Activated CD4-positive, alpha-beta T cell treated with anti-CD3 and anti-CD28 coated beads for 4 hours (primary cell): ENCODE measurements around the gene SNCB.

Experiments used
- DNase-seq, 2 donors: peaks; one replicate each; pipeline ENCODE4 v3.0.0-alpha.2; 2020

SNCB gene

DNA sequence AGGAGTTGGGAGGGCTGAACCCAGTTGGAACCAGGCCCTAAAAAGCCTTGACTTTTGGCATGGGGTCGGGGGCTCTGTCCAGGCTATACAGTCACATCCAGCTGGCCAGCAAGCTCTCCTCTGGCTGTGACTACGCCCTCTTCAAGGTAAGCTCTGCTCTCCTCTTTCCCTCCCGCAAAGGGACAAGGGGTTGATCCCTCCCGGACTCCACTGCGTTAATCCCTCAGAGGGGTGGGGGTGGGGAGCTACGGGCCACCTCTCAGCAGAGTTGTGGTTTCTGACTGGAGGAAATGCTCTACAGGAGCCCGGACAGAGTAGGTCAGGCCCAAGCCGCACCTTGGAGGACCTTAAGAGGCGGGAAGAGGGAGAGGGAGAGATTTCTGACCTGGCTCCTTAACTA lies 14.0 kb upstream of the SNCB start:
- no peak for DNase-seq

DNA sequence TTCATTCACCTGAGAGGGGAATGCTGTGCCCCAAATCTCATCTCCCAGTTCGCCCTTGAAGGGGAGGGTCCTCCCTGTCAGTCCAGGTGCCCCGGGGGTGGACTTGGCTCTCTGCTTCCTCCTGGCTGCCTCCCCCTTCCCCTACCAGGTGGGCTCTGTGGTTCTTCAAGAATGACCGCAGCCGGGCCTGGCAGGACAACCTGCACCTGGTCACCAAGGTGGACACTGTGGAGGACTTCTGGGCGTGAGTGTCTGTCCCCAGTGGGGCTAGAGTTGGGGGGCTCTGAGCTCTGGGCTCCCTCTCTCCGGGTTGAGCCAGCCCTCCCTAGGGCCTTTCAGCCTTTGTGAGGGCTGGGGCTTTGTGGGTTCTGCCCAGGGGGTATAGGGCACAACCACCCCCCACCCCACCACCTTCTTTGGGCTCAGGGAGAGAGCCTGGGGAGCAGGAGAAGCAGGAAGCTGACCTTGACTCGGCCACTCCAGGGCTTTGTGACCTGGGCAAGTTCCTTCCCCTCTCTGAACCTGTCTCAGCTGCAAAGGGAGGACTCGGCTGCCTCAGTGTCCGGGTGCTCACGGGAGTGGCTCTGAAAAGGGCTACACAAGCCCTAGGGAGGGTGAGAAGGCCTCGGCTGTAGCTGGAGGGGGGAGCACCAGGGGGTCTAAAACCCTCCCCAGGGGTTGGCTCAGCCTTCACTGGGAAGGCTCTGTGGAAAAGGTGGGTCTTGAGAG lies 13.3 kb upstream of the SNCB start:
- DNase-seq = no peak

DNA sequence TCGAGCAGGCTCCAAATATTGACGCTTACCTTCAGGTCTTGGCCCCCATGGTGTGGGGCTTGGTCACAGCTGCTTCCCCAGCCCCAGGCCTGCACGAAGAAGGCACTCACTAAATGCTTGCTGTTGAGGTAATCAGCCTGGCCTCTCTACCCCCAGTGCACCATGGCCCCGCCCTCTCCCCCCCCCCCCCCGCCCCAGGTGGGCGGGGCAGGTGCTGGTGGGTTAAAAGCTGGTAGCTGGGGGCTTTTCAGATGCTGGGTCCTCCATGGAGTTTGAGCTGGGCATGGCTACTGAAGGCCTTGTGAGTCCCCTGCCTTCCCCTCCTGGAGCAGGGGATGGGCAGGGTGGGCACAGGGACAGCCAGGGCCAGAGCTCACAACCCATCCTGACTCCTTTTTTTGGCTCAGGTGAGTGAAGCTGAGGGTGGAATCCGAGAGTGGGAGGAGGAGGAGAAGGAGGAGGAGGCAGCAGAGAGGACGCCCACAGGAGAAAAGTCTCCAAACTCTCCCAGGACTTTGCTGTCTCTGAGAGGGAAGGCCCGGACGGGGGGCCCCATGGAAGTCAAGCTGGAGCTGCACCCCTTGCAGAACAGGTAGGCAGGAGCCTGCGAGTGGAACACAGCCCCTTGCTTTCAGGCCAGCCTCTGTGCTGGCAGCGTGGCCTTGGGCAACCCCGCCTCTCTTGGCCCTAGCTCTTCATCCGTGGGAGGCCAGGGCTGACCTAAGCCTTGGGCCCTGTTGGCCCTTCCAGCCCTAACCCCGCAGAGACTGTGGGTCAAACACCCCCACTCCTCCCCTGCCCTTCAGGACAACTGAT lies 12.5 kb upstream of the SNCB start:
- DNase-seq = no peak

DNA sequence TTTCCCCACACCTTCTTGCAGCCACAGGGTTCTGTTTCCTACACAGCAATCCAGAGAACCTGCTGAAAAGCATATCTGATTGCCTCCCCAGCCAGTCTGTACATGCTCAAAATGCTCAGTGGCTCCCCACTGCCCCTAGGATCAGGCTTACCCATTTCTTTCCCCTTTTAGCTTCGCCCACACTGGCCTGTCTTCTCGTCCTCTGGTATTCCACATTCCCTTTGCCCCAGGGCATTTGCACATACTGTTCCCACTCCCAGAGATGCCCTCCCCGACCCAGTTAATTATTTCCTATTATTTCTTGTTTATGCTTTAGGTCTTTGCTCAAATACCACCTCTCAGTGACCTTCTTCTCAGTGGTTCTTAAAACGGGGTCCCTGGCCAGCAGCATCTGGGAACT lies 10.3 kb upstream of the SNCB start:
- no peak for DNase-seq

DNA sequence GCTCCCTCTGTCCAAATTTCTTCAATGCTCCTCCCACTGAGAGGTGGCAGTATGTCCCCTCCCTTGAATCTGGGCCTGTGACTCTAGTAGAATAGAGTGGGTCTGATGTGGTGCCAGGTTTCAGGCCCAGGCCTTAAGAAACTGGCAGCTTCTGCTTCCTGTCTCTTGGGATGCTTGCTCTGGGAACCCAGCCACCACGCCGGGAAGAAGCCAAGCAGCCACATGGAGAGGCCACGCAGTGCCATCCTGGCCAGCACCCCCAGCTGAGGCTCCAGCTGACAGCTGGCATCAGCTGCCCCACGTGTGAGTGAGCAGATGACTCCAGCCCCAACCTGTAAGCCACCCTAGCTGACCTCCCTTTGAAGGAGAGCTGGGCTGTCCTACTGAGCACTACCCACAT lies 9.6 kb upstream of the SNCB start:
- DNase-seq = no peak

DNA sequence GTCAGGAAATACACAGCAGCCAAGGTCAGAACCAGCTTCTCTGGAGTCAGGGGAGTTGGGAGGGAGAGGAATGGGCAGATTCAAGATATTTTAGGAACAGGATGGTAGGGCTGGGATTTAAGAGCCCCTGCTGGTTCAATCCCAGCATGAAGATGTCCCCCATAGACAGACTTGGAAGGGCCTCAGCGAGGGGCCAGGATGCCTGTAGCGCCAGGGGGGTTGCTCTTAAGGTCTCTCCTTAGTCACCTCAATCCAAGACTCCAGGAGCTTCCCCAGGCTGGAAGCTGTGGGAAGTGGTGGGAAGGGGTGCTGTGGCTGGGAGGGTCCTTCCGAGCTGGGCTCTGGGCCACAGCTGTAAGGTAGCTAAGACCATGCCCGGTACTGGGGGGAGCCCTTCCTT lies 8.9 kb upstream of the SNCB start:
- DNase-seq = no peak

DNA sequence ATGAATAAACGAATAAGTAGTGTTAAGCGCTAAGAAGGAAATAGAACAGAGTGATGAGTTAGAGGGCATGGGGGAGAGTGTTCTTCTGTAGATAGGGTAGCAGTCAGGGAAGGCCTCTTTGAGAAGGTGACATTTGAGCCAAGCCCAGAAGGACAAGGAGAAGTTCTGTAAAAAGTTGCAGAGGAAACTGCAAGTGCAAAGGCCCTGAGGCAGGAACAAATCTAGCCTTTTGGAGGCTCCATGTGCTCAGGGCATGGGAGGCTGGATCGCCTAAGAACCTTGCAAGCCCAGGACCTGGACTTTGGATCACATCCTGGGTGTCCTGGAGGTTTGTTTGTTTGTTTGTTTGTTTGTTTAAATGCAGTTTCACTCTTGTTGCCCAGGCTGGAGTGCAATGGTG lies 8.1 kb upstream of the SNCB start:
- no peak for DNase-seq

DNA sequence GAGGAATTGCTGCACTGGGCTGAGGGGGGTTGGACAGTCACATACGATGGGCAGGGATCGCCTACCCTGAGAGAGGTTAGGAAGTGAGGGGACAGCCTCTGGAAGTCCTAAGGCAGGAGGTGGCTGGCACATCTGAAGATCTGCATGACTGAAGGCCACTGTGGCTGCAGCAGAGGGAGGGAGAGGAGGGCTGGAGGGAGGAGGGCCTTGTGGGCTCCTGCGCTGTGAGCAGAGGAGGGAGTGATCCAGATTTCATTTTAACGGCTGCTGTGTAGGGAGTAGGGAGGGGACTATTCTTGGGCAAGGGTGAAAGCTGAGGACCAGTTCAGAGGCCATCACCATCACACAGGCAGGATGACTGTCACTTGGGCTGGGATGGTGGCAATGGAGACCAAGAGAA lies 7.2 kb upstream of the SNCB start:
- DNase-seq = no peak

DNA sequence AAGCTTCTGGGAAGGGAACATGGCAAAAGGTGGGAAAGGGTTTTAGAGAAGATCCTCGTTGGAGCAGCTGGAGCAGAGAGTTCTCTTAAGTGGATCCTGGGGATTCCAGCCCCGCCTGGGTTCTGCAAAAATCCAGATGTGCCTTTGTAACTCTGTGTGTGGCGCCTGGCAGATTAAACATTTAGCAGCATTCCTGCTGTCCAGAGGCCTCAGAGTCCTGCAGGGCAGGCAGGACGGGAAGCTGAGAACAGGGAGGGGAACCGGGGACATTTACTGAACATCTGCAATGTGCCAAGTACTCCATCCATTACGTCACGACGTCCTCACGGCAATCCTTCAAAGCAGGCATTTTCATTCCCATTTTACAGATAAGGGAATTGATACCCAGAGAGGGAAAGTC lies 6.1 kb upstream of the SNCB start:
- DNase-seq = no peak

DNA sequence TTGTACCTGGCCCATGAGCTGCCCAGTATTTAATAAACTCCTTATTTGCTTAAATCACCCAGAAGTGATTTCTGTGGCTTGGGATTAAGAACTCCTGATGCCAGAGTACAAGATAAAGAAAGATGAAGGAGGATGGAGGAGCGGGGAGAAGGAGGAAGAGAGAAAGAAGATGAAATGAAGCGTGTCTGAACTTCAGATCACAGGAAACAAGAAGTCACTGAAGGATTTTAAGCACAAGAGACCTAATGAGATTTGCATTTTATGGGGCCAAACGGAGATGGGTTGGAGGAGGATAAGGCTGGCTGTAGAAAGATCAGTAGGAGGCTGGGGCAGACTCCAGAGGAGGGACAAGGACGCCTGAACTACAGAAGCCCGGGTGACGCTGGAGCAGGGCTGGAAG lies 3.3 kb upstream of the SNCB start:
- no peak for DNase-seq

DNA sequence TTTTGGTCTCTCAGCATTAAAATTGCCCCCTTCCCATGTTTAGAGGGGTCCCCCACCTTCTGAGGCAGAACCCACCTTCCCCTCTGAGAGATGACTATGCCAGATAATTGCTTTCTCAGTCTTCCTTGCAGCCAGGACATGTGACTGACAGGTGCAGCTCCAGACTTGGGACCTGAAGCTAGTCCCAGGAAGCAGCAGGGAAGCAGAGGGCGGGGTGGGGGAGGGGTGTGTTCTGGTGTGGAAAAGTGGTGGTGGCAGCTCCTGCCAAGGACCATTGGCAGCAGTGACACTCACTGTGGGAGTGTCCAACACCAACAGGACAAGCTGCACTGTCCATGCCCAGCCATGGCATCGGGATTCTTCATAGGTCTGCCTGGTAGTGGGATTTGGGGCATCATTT lies 2.4 kb upstream of the SNCB start:
- DNase-seq = no peak

DNA sequence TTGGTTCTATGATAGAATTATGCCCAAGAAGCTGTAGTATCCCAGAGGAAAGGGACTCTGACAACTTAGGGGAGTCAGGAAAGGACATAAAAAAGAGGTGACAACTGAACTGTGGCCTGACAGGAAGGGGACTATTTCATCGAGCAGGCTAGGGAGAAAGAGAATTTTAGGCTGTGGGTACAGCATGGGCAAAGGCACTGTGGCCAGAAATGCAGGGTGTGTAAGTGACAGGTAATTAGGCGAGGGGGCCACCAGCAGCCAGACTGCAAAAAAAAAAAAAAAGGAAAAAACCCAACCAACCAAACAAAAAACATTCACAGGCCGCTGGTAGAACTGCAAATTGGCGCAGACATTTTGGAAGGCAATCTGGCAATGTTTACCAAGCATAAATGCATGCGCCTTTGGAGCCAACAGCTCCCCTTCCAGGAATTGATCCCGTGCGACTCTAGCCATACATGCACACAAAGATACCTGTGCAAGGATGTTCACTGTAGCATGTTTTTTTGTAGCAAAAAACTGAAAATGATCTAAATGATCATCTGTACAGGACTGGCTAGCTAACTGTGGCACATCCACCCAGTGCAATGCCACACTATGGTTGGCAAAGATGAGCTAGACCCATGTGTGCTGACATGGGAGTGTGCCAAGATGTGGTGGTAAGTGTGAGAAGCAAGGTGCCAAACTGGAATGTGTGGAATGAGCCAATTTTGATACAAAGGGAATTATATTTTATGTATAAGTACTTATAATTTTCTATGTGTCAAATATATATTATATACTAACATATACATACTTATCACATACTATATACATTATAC lies 1.3 kb upstream of the SNCB start:
- no peak for DNase-seq

DNA sequence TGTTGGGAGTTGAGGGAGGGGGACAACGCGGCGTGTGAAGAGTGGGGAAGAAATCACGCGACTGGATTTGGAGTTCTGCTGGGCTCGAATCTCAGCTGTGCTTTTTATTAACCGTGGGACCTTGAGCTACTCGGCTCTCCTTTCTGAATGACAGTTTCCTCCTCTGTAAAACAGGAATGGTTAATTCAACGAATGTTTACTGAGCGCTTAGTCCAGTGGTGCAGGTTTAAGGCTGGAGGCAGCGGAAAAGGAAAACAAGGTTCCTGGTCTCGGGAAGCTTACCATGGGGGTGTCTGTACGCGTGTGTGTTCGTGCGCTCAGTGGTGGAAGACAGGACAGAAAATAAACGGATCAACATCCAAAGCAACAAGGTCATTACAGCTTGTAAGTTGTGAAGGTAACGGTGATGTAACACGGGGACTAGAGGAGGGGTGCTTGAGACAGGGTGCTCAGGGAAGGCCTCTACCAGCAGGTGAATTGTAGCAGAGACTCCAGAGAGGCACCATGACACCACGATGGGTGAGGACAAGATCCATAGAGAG lies 418 bp upstream of the SNCB start:
- DNase-seq = no peak

DNA sequence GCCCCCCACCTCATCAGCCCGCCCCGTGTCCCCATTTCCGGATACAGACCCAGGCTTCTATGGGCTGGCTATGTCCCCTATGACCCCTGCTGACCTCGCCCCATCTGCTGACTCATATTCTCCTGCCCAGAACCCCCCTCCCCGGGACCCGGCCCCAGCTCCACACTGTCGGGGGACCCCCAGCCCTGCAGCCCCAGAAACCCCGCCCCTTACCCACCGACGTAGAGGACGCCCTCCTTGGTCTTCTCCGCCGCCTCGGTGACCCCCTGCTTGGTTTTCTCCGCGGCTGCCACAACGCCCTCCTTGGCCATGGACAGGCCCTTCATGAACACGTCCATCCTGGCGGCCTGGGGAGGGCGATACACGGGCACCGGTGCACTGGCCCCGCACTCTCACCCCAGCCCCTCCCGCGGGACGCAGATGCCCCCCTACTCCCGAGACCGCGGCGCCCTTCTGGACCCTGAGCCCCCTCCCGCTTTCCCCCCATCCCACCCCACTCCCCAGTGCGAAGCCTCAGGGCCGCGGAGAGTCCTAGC lies 949 bp downstream of the SNCB start:
- no peak for DNase-seq

DNA sequence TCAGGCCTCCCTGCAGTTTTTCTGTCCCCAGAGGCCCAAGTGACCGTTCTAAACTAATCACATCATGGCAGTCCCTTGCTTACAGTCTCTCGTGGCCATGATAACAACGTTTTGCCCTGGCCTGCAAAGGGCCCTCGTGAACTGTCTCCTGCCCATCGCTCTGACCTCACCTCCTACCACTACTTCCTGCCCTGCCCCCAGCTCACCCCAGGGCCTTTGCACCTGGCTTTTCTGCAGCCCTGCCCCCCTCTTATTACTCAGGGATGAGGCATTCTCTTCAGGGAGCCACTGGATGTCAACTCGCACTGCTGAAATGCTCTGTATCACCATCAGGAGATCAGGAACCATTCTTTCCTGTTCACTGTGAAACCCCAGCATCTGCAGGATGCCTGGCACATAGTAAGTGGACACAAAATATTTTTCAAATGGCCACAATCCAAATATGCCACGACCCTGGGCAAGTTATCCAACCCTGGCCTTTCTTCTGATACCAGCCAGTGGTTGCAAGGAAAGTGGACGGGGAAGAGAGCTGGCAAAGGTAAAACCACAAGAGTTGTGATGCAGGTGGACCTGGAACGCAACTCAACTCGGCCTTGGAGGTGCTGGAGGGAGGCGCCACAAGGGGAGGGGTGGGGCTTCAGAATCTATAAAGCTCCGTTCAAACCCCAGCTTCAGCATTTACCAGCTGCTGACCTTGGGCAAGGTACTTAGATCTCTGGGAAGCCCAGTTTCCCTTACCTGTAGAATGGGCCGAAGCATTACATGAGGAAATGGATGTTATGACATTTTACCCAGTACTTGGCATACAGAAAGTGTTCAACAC lies 1.7 kb downstream of the SNCB start:
- no peak for DNase-seq

DNA sequence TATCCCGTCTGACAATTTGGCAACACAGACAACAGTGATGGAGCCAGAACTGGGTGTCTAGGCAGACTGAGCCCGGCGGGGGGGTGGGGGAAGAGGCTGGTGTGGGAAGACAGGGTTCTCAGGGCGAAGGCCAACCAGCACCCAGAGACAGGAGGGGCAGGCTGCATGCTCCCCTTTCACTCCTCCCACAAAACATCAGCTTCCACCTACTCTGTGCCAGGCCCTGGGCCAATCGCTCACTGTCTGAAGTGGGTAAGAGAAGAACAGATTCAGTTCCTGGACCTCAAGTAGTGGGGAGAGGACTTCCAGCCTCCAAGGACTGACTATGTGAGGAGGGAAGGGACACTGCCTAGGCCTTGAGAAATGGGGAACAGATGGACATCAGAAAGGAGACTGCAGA lies 2.8 kb downstream of the SNCB start:
- no peak for DNase-seq

DNA sequence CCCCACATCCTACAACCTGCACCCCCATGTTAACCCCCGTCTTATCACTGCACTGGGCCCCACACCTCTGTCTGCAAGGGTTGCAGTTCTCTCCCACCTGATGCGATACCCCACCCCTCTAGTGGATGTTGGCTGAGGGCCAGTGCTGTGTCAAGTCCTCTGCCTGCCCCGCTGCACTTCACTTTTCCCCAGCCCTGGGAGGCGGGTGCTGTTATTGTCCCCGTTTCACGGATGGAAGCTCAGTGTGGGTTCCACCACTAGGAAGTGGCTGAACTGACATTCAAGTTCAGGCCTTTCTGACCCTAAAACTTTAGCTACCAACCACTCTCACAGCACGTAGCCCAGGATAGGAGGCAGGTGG lies 3.5 kb downstream of the SNCB start:
- no peak for DNase-seq

DNA sequence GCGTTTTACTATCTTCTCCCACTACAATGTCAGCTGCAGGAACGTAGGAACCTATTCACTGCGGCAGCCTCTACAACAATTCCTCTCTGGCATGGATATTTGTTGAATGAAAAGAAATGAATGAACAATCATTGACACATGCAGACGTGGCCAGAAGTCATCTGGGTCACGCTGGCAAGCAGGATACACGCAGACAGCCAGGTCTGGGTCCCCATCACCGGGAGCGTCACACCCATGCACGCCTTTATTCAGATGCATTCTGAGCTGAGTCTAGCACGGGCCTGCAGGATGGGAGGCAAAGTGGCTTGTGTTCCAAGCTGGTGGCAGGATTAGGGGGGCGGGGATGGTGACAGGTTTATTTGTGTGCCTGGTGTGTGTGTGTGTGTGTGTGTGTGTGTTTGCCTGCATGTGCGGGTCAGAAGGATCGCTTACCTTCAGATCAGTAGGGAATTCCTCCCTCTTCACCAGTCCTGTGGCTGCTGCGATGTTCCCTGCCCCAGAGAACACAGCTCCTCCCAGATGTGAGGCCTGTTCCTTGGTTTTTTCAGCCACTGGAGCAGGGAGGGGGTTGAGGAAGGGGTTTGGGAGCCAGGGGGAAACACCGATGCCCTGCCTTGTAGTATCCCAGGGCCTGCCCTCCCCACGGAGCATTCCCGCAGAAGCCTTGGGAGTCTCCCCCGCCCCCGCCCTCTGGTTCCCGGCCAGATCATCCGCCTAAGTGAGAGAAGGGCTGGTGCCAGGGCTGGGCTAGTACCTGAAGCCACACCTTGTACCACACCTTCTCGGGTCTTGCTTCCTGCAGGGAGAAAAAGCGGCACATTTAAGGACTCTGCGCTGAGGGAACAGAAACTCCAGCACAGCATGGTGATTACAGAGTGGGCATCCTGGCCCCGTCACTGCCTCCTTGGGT lies 4.1 kb downstream of the SNCB start:
- no peak for DNase-seq

DNA sequence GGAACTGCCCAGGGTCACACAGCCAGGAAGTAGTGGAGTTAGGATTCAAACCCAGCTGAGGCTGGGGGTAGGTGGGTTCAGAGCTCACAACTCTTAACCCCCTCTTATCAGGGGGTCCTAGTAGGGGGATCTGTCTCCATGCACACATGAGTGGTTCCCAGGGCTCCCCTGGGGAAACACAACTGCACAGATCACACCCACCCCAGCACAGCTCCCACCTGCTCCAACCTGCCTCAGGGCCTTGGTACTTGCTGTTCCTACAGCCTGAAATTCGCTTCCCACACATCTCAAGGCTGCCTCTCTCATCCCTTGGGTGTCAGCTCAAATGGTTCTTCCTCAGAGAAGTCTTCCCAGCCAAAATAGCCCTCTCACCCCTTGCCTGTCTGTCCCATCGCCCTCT lies 4.8 kb downstream of the SNCB start:
- no peak for DNase-seq

DNA sequence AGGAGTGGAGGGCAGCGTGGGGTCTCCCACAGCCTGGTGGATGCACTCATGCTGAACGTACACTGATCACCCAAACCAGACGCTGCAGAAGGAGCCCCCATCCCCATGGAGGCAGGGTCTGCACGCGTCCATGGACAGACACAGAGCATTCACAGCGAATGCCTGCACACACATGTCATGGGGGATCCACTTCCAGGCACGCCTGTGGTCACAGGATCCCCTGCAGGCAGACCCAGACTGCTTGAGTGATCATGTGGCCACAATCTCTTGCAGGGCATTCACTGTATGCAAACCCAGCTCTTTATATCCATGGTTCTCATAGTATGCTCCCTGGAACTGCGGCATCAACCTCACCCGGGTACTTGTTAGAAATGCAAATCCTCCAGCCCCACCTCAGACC lies 5.4 kb downstream of the SNCB start:
- no peak for DNase-seq

DNA sequence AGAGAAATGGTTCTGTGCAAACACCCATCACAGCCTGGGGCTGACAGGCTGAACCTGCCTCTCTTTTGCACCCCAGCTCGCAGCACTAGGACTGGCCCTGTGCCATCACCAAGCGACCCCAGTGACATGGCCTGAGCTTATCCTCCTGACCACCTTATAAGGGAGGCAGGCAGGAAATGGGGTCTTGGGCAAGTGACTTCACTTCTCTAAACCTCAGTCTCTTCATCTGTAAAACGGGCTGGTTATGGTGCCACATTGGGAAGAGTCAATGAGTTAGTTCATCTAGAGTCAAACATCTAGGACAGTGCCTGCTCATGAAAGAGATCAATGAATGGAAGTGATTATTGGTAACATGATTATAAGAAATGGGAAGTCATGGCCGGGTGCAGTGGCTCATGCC lies 6.2 kb downstream of the SNCB start:
- DNase-seq = no peak
